Neural progenitor cell (in vitro differentiated cells): ENCODE results near the gene PTGES3L. TPM values are rescaled to one million over a fixed set of nuclear protein-coding genes. Genes with fewer than 3 reads are reported as not detected.
"Not testable (repeated sequence)": the region's sequence is repeated elsewhere in the genome, so short reads cannot be mapped to it uniquely, and the experiment has no call there.

Experiments used
- DNase-seq: peaks from one replicate; pipeline ENCODE4 v3.0.0-alpha.2; 2016; ENCODE audit warnings: low spot score
- H2AFZ ChIP-seq: fragments of 200-600 bp; sonication (generic); replicated peaks from 2 replicates; pipeline ENCODE4 v1.6.1; 2016; ENCODE audit warnings: antibody characterized with exemption
- H3F3A ChIP-seq: fragments of 200-600 bp; sonication (generic); 2 replicates; pipeline ENCODE4 v1.6.1; 2016; ENCODE audit warnings: antibody characterized with exemption, low read depth
- H3K27ac ChIP-seq: fragments of 200-600 bp; sonication (generic); 2 replicates; pipeline ENCODE4 v1.5.1; 2016; ENCODE audit warnings: mild to moderate bottlenecking
- H3K27me3 ChIP-seq: fragments of 200-600 bp; sonication (generic); 2 replicates; pipeline ENCODE4 v1.6.1; 2016; ENCODE audit warnings: mild to moderate bottlenecking, moderate library complexity
- H3K36me3 ChIP-seq: fragments of 200-600 bp; sonication (generic); 2 replicates; pipeline ENCODE4 v1.5.1; 2016
- H3K4me1 ChIP-seq: fragments of 200-600 bp; sonication (generic); 2 replicates; pipeline ENCODE4 v1.6.1; 2016; ENCODE audit warnings: mixed run types
- H3K4me2 ChIP-seq: fragments of 200-600 bp; sonication (generic); 2 replicates; pipeline ENCODE4 v1.6.1; 2016
- H3K4me3 ChIP-seq: fragments of 200-600 bp; sonication (generic); 2 replicates; pipeline ENCODE4 v1.5.1; 2016
- H3K79me2 ChIP-seq: fragments of 200-600 bp; sonication (generic); 2 replicates; pipeline ENCODE4 v1.6.1; 2016; ENCODE audit warnings: low read depth
- H3K9ac ChIP-seq: fragments of 200-600 bp; sonication (generic); 2 replicates; pipeline ENCODE4 v1.6.1; 2016
- H3K9me3 ChIP-seq: fragments of 200-600 bp; sonication (generic); 2 replicates; pipeline ENCODE4 v1.5.1; 2016; ENCODE audit warnings: low read depth
- H4K20me1 ChIP-seq: fragments of 200-600 bp; sonication (generic); 2 replicates; pipeline ENCODE4 v1.6.1; 2016; ENCODE audit warnings: low read depth
- H3K27ac Mint-ChIP-seq: 3 replicates; pipeline ENCODE4 v1.8.0; 2021; ENCODE audit warnings: mixed read lengths
- H3K27me3 Mint-ChIP-seq: 2 replicates; pipeline ENCODE4 v1.8.0; 2022; ENCODE audit warnings: low read depth, mild to moderate bottlenecking, inconsistent platforms, moderate library complexity, mixed read lengths; ENCODE audit not compliant: insufficient read depth
- H3K36me3 Mint-ChIP-seq: 3 replicates; pipeline ENCODE4 v1.8.0; 2021; ENCODE audit warnings: mixed read lengths
- H3K4me1 Mint-ChIP-seq: 3 replicates; pipeline ENCODE4 v1.8.0; 2021; ENCODE audit warnings: mixed read lengths
- H3K4me3 Mint-ChIP-seq: 3 replicates; pipeline ENCODE4 v1.8.0; 2021; ENCODE audit warnings: mild to moderate bottlenecking, moderate library complexity, mixed read lengths
- H3K9me3 Mint-ChIP-seq: 3 replicates; pipeline ENCODE4 v1.8.0; 2020; ENCODE audit warnings: mixed read lengths
- CTCF ChIP-seq: fragments of 200-600 bp; sonication (generic); IDR thresholded peaks from 2 replicates; pipeline ENCODE4 v1.5.1; 2017; ENCODE audit warnings: antibody characterized with exemption, mild to moderate bottlenecking
- EZH2 ChIP-seq: fragments of 200-600 bp; sonication (generic); IDR thresholded peaks from 2 replicates; pipeline ENCODE4 v1.6.1; 2017; ENCODE audit warnings: antibody characterized with exemption, mild to moderate bottlenecking, moderate library complexity
- EZH2phosphoT487 ChIP-seq: fragments of 200-600 bp; sonication (generic); IDR thresholded peaks from 2 replicates; pipeline ENCODE4 v1.6.1; 2017; ENCODE audit warnings: antibody characterized with exemption
- total RNA-seq: library from RNA; depleted of rRNA; stranded (reverse); fragments of >200 nt; gene quantifications from 2 replicates; pipeline ENCODE4 v1.2.3, GENCODE V29; 2015; ENCODE audit warnings: low replicate concordance

The PTGES3L gene
- total RNA-seq, 1 donor from 2014 or later = 7.7 TPM

- Histone ChIP-seq H4K20me1 (no peaks in the 10 kb centered on the region), H3K79me2 (no peaks in the 10 kb centered on the region), H3K9ac (no peak overlapping the region), H3K27me3 (no peaks in the 10 kb centered on the region), H3K36me3 (no peaks in the 10 kb centered on the region), H3K4me2 (no peak overlapping the region), H3K9me3 (no peaks in the 10 kb centered on the region), H2AFZ (peak overlapping the region; percentile 65), H3K27ac (no peak overlapping the region), H3F3A (no peaks in the 10 kb centered on the region), H3K4me1 (peaks cover 23% of the 10 kb centered on the region), H3K4me3 (no peak overlapping the region)
- no peaks in the 10 kb centered on the region for H3K9me3 Mint-ChIP-seq
- H3K27ac Mint-ChIP-seq = no peak overlapping the region
- TF ChIP-seq CTCF = no peak
- no peak for TF ChIP-seq EZH2phosphoT487
- TF ChIP-seq EZH2 = no peak
- H3K27me3 Mint-ChIP-seq = peaks cover 5% of the 10 kb centered on the region
- H3K4me3 Mint-ChIP-seq = no peak overlapping the region
- DNase-seq = no peak
- no peaks in the 10 kb centered on the region for H3K36me3 Mint-ChIP-seq
- H3K4me1 Mint-ChIP-seq = peaks cover 6% of the 10 kb centered on the region
Observed at GRCh38 chr17:42922294-42922693, 57.6 kb downstream of the PTGES3L start.

GRCh38 chr17:42920922-42921321, 59.0 kb downstream of the PTGES3L start:
- H3K4me3 Mint-ChIP-seq = no peak overlapping the region
- Histone ChIP-seq H3K4me1 (peaks cover 23% of the 10 kb centered on the region), H3F3A (no peaks in the 10 kb centered on the region), H4K20me1 (no peaks in the 10 kb centered on the region), H3K9ac (no peak overlapping the region), H3K36me3 (no peaks in the 10 kb centered on the region), H2AFZ (peak overlapping the region; percentile 48), H3K4me3 (no peak overlapping the region), H3K27me3 (no peaks in the 10 kb centered on the region), H3K79me2 (no peaks in the 10 kb centered on the region), H3K4me2 (no peak overlapping the region), H3K9me3 (no peaks in the 10 kb centered on the region), H3K27ac (no peak overlapping the region)
- TF ChIP-seq EZH2phosphoT487 = no peak
- no peak for TF ChIP-seq EZH2
- no peak for TF ChIP-seq CTCF
- H3K9me3 Mint-ChIP-seq = no peaks in the 10 kb centered on the region
- H3K27me3 Mint-ChIP-seq = peaks cover 5% of the 10 kb centered on the region
- no peak overlapping the region for H3K27ac Mint-ChIP-seq
- no peak for DNase-seq
- no peaks in the 10 kb centered on the region for H3K36me3 Mint-ChIP-seq
- H3K4me1 Mint-ChIP-seq = peaks cover 6% of the 10 kb centered on the region

GRCh38 chr17:42920106-42920900, 59.6 kb downstream of the PTGES3L start:
- Histone ChIP-seq H3K9me3 (no peaks in the 10 kb centered on the region), H3K4me1 (peaks cover 23% of the 10 kb centered on the region), H3K4me2 (no peak overlapping the region), H3K4me3 (no peak overlapping the region), H3K27me3 (no peaks in the 10 kb centered on the region), H4K20me1 (no peaks in the 10 kb centered on the region), H3K27ac (no peak overlapping the region), H2AFZ (peak overlapping the region; percentile 48), H3K36me3 (no peaks in the 10 kb centered on the region), H3F3A (no peaks in the 10 kb centered on the region), H3K9ac (no peak overlapping the region), H3K79me2 (no peaks in the 10 kb centered on the region)
- H3K9me3 Mint-ChIP-seq = no peaks in the 10 kb centered on the region
- H3K27me3 Mint-ChIP-seq = peaks cover 5% of the 10 kb centered on the region
- peak; percentile 8 for DNase-seq
- TF ChIP-seq EZH2 = no peak
- no peak for TF ChIP-seq CTCF
- TF ChIP-seq EZH2phosphoT487 = no peak
- H3K36me3 Mint-ChIP-seq = no peaks in the 10 kb centered on the region
- no peak overlapping the region for H3K27ac Mint-ChIP-seq
- H3K4me1 Mint-ChIP-seq = peaks cover 6% of the 10 kb centered on the region
- no peak overlapping the region for H3K4me3 Mint-ChIP-seq

GRCh38 chr17:42919522-42920077, 60.3 kb downstream of the PTGES3L start:
- H3K27me3 ChIP-seq, H3K9me3 Mint-ChIP-seq, H3F3A ChIP-seq, H4K20me1 ChIP-seq, H3K4me1 Mint-ChIP-seq, H3K4me3 Mint-ChIP-seq, H3K4me3 ChIP-seq, H3K4me2 ChIP-seq, H3K9ac ChIP-seq, DNase-seq, H3K27me3 Mint-ChIP-seq, H3K27ac ChIP-seq, H3K9me3 ChIP-seq, H3K79me2 ChIP-seq, H3K36me3 Mint-ChIP-seq, H3K36me3 ChIP-seq: not testable (repeated sequence)
- H2AFZ ChIP-seq = peak overlapping the region; percentile 34
- peaks cover 23% of the 10 kb centered on the region for H3K4me1 ChIP-seq
- peak overlapping the region; percentile 14 for H3K27ac Mint-ChIP-seq
